Progenitor cell of endocrine pancreas (in vitro differentiated cells): ENCODE data around the gene TMEM59. TPM values are rescaled to one million over a fixed set of nuclear protein-coding genes. Genes with fewer than 3 reads are reported as not detected.
"Not testable (repeated sequence)": the region's sequence is repeated elsewhere in the genome, so short reads cannot be mapped to it uniquely, and the experiment has no call there.

Source experiments
- DNase-seq: peaks from one replicate; pipeline ENCODE4 v3.0.0; 2021; ENCODE audit warnings: low spot score; ENCODE audit not compliant: unreplicated experiment
- H3K27ac Mint-ChIP-seq: 2 replicates; pipeline ENCODE4 v1.8.0; 2021; ENCODE audit warnings: mild to moderate bottlenecking, moderate library complexity, mixed read lengths
- H3K27me3 Mint-ChIP-seq: 2 replicates; pipeline ENCODE4 v1.8.0; 2021; ENCODE audit warnings: mixed read lengths
- H3K36me3 Mint-ChIP-seq: 2 replicates; pipeline ENCODE4 v1.8.0; 2022; ENCODE audit warnings: mixed read lengths; ENCODE audit not compliant: insufficient read depth
- H3K4me1 Mint-ChIP-seq: 2 replicates; pipeline ENCODE4 v1.8.0; 2021; ENCODE audit warnings: low read depth, mixed read lengths
- H3K4me3 Mint-ChIP-seq: 2 replicates; pipeline ENCODE4 v1.8.0; 2021; ENCODE audit warnings: low read depth, mild to moderate bottlenecking, moderate library complexity, mixed read lengths
- H3K9me3 Mint-ChIP-seq: 2 replicates; pipeline ENCODE4 v1.8.0; 2021; ENCODE audit warnings: low read depth, mixed read lengths
- total RNA-seq: library from RNA; stranded (reverse); gene quantifications from 2 replicates; pipeline ENCODE4 v1.2.1, GENCODE V29; 2021
- TF ChIP-seq, protein P1 (sequence below): fragments of 200-600 bp; sonication (generic); IDR thresholded peaks from one replicate; pipeline ENCODE4 v1.5.0; 2021; ENCODE audit warnings: antibody characterized with exemption, mild to moderate bottlenecking; ENCODE audit not compliant: unreplicated experiment

Gene TMEM59
- total RNA-seq, 1 donor from 2014 or later, result 205 TPM

DNA sequence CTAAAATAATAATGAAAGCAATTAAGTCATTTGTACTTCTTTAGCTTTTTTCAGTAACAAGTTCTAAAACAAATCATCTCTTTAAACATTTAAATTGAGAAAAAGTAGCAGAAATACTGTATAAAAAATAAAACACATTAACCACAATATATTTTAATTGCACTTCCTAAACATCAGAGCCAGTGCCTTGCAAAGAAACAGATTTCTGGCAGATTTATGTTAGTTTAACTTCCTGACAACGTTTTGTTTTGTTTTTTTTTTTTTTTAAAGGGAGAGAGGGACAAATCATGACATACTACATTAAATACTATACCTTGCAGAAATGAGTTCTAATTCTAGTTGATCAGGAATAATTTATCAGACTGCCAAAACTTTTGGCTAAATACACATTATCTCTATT lies 11.2 kb downstream of the TMEM59 start:
- Mint-ChIP-seq H3K27ac (no peak overlapping the region), H3K4me1 (peaks cover 4% of the 10 kb centered on the region), H3K4me3 (no peak overlapping the region), H3K9me3 (no peaks in the 10 kb centered on the region), H3K36me3 (peaks cover 19% of the 10 kb centered on the region), H3K27me3 (no peaks in the 10 kb centered on the region)
- TF ChIP-seq, protein P1, sequence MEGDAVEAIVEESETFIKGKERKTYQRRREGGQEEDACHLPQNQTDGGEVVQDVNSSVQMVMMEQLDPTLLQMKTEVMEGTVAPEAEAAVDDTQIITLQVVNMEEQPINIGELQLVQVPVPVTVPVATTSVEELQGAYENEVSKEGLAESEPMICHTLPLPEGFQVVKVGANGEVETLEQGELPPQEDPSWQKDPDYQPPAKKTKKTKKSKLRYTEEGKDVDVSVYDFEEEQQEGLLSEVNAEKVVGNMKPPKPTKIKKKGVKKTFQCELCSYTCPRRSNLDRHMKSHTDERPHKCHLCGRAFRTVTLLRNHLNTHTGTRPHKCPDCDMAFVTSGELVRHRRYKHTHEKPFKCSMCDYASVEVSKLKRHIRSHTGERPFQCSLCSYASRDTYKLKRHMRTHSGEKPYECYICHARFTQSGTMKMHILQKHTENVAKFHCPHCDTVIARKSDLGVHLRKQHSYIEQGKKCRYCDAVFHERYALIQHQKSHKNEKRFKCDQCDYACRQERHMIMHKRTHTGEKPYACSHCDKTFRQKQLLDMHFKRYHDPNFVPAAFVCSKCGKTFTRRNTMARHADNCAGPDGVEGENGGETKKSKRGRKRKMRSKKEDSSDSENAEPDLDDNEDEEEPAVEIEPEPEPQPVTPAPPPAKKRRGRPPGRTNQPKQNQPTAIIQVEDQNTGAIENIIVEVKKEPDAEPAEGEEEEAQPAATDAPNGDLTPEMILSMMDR, result no peak
- DNase-seq, result no peak

DNA sequence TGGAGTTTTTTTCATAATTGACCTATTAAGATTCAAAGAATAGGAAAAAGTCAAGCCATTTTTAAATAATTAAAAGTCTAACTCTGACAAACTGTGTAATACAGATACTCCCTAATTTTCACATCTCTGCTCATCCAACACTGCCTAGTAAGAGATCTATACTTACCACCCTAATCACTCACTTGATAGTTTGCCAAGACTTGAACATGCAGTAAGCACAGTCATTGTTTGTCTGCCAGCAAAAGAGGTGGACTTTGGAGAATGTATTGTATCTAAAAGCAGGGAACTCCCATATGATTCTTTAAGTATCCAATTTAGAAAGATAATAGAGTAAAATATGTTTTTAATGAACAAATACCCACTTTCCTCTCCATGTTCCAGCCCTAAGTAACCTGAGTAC lies 15.5 kb downstream of the TMEM59 start:
- Mint-ChIP-seq H3K4me3 (no peak overlapping the region), H3K27ac (no peak overlapping the region), H3K36me3 (peaks cover 22% of the 10 kb centered on the region), H3K9me3 (no peaks in the 10 kb centered on the region), H3K4me1 (no peaks in the 10 kb centered on the region), H3K27me3 (no peaks in the 10 kb centered on the region)
- TF ChIP-seq, protein P1, result no peak
- DNase-seq, result no peak

DNA sequence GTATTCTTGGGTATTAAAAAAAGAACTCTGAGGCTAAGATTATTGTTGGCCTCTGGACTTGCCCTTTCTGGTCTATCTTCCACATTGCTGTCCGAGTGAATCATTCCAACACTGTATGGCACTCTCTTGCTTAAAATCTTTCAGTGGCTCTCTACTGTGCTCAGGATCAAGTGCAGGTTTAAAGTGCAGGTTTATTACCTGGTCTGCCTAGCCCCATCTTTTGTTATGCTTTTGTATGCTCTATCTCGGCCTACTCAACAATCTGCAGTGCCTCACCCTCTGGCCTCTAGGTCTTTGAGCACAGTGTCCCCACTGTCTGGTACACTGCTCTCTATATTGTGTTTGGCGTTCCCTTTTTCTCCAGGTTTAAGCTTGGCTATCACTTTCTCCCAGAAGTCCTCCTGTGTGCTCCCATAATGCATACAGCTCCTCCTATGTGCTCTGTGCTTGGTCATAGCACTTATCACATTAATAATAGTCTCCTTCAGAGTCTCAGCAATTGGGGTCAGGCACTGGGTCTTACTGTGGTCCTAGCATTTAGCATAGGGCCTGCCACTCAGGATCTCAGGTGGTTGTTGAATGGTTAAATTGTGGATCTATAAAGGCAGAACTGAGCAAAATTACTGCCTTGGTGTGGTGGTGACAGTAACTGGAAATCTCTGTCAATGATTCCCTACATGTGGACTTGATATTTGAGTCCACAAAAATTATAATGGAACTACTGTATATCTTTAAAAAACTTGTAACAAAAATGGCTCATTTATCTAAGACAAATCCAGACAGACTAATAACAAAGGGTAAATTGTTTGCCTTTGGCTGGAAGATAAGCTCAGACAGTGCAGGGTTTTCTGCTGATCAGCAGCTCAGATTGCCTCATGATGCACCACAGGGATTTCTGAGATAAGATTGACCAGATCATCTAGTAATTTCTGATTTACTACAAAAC lies 24.4 kb downstream of the TMEM59 start:
- Mint-ChIP-seq H3K36me3 (peaks cover 8% of the 10 kb centered on the region), H3K4me3 (no peak overlapping the region), H3K9me3 (no peaks in the 10 kb centered on the region), H3K27ac (peak overlapping the region; percentile 88), H3K4me1 (peaks cover 24% of the 10 kb centered on the region), H3K27me3 (no peaks in the 10 kb centered on the region)
- DNase-seq, result no peak
- TF ChIP-seq, protein P1, result no peak

DNA sequence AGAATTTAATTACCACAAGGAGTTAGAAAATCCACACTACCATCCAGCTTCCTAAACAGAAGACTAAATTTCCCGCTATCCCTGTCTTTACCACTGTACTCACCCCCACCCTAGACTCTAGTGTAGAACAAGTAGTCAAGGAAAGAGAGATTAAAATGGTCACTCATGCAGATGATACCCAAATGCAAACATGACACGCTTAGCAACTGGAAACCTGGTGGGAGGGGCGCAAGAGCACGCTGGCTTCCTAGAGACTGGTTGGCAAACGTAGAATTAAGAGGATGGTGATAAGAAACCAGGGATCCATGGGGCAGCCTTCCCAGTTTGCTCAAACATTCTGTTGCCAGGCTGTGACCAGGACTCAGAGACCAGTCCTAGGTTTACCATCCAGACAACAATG lies 25.2 kb downstream of the TMEM59 start:
- peak overlapping the region; percentile 85 for H3K27ac Mint-ChIP-seq
- H3K27me3 Mint-ChIP-seq, result no peaks in the 10 kb centered on the region
- H3K9me3 Mint-ChIP-seq, result no peaks in the 10 kb centered on the region
- peaks cover 8% of the 10 kb centered on the region for H3K36me3 Mint-ChIP-seq
- H3K4me1 Mint-ChIP-seq, result peaks cover 24% of the 10 kb centered on the region
- TF ChIP-seq, protein P1, result no peak
- no peak overlapping the region for H3K4me3 Mint-ChIP-seq
- no peak for DNase-seq

DNA sequence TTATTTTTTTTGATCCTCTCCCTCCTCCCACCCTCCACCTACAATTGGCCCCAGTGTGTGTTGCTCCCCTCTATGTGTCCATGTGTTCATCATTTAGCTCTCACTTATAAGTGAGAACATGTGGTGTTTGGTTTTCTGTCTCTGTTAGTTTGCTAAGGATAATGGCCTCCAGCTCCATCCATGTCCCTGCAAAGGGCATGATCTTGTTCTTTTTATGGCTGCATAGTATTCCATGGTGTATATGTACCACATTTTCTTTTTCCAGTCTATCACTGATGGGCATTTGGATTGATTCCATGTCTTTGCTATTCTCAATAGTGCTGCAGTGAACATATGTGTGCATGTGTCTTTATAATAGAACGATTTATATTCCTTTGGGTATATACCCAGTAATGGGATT lies 28.2 kb downstream of the TMEM59 start:
- not testable (repeated sequence) for H3K27me3 Mint-ChIP-seq, H3K9me3 Mint-ChIP-seq, H3K27ac Mint-ChIP-seq, H3K4me3 Mint-ChIP-seq, DNase-seq, H3K36me3 Mint-ChIP-seq
- H3K4me1 Mint-ChIP-seq, result peaks cover 20% of the 10 kb centered on the region

DNA sequence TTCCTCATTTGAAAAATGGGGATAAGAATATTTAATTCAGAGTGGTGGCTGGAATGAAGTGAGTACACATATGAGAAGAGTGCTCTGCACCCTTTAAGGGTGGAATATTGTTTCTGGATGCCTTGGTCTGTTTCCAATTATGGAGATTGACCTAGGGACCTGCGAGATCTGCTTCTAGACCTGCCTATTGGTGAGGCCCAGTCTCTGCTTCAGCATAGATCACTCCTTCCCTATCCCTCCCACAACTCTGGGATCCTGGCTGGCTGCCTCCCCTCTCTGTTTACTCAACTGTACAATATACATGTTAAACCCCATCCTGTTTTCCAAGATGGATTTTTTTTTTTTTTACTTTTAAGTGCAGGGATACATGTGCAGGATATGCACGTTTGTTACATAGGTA lies 28.6 kb downstream of the TMEM59 start:
- Mint-ChIP-seq H3K4me3 (no peak overlapping the region), H3K4me1 (peaks cover 16% of the 10 kb centered on the region), H3K27me3 (no peaks in the 10 kb centered on the region), H3K36me3 (peaks cover 2% of the 10 kb centered on the region), H3K9me3 (no peaks in the 10 kb centered on the region), H3K27ac (no peak overlapping the region)
- TF ChIP-seq, protein P1, result no peak
- DNase-seq, result no peak

DNA sequence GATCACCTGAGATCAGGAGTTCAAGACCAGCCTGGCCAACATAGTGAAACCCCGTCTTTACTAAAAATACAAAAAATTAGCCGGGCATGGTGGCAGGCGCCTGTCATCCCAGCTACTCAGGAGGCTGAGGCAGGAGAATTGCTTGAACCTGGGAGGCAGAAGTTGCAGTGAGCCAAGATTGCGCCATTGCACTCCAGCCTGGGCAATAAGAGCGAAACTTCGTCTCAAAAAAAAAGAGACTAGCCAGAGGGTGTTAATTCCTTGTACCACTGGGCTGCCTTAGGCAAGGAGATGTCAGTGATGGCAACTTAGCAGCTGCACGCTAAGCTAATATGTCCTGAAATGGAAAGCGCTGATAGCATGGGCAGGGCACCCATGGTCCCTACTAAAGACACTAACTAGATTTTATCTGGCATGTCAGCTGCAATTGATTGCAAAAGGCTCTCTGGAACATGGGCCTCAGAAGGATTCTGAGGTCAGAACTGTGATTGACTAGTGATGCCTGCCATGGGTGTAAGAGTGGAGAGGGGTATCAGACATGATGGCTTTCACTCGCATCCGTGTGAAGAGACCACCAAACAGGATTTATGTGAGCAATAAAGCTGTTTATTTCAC lies 33.3 kb downstream of the TMEM59 start:
- not testable (repeated sequence) for H3K27ac Mint-ChIP-seq

More for the DNA sequence above, 33.3 kb downstream of the TMEM59 start:
- H3K36me3 Mint-ChIP-seq, H3K4me3 Mint-ChIP-seq, H3K27me3 Mint-ChIP-seq, H3K9me3 Mint-ChIP-seq, H3K4me1 Mint-ChIP-seq, DNase-seq: not testable (repeated sequence)
